Osteoblast (primary cell): Measurements from ENCODE around the gene RGS12. TPM values are rescaled to one million over a fixed set of nuclear protein-coding genes. Genes with fewer than 3 reads are reported as not detected.

Source experiments
- DNase-seq: peaks from one replicate; pipeline ENCODE4 v3.0.0; 2011; ENCODE audit warnings: low spot score, mixed read lengths; ENCODE audit not compliant: insufficient read length; ENCODE audit errors: missing footprints
- H2AFZ ChIP-seq: 2 replicates; pipeline ENCODE4 v1.6.0; 2011; ENCODE audit warnings: mild to moderate bottlenecking, low read length
- H3K27ac ChIP-seq: 2 replicates; pipeline ENCODE4 v1.5.1; 2011; ENCODE audit warnings: mild to moderate bottlenecking, low read depth, low read length, moderate library complexity
- H3K27me3 ChIP-seq: 2 replicates; pipeline ENCODE4 v1.6.0; 2012; ENCODE audit warnings: mild to moderate bottlenecking, control low read depth, inconsistent platforms, low read length, moderate library complexity; ENCODE audit not compliant: insufficient read depth
- H3K36me3 ChIP-seq: 2 replicates; pipeline ENCODE4 v1.5.1; 2011; ENCODE audit warnings: mild to moderate bottlenecking, low read length, control low read depth, moderate library complexity; ENCODE audit not compliant: insufficient read depth
- H3K4me1 ChIP-seq: 2 replicates; pipeline ENCODE4 v1.5.1; 2011; ENCODE audit warnings: mild to moderate bottlenecking, low read length, control low read depth, moderate library complexity; ENCODE audit not compliant: insufficient read depth
- H3K4me2 ChIP-seq: 2 replicates; pipeline ENCODE4 v1.6.0; 2011; ENCODE audit warnings: mild to moderate bottlenecking, low read length; ENCODE audit not compliant: insufficient read depth
- H3K4me3 ChIP-seq: fragments of 200-600 bp; sonication (generic); 3 replicates; pipeline ENCODE4 v1.5.1; 2012; ENCODE audit warnings: mild to moderate bottlenecking, low read length, inconsistent platforms; ENCODE audit not compliant: insufficient read depth
- H3K79me2 ChIP-seq: 2 replicates; pipeline ENCODE4 v1.6.0; 2012; ENCODE audit warnings: mild to moderate bottlenecking, low read length, control low read depth, inconsistent platforms; ENCODE audit not compliant: insufficient read depth
- H3K9me3 ChIP-seq: 2 replicates; pipeline ENCODE4 v1.5.1; 2011; ENCODE audit warnings: low read depth, low read length, control low read depth
- H4K20me1 ChIP-seq: 2 replicates; pipeline ENCODE4 v1.6.0; 2012; ENCODE audit warnings: mild to moderate bottlenecking, low read length, control low read depth; ENCODE audit not compliant: insufficient read depth
- CTCF ChIP-seq: IDR thresholded peaks from 2 replicates; pipeline ENCODE4 v1.5.1; 2011; ENCODE audit warnings: mild to moderate bottlenecking, low read depth, low read length, moderate library complexity; ENCODE audit errors: extremely low read depth
- total RNA-seq: library from RNA; depleted of rRNA; stranded (reverse); fragments of >200 nt; gene quantifications from 2 replicates; pipeline ENCODE4 v1.2.3, GENCODE V29; 2012

RGS12 gene
- total RNA-seq, 1 donor = 61.2 TPM

- TF ChIP-seq CTCF = no peak
- Histone ChIP-seq H3K79me2 (peaks cover 20% of the 10 kb centered on the region), H3K4me3 (no peak overlapping the region), H3K4me2 (no peak overlapping the region), H4K20me1 (peaks cover 21% of the 10 kb centered on the region), H3K27me3 (no peaks in the 10 kb centered on the region), H3K9me3 (no peaks in the 10 kb centered on the region), H3K27ac (no peak overlapping the region), H3K36me3 (no peaks in the 10 kb centered on the region), H2AFZ (no peak overlapping the region), H3K4me1 (no peaks in the 10 kb centered on the region)
- no peak for DNase-seq
These were observed 39.7 kb downstream of the RGS12 start for GRCh38 chr4:3332498-3332897.

GRCh38 chr4:3334316-3334715 is 41.5 kb downstream of the RGS12 start:
- no peak overlapping the region for H2AFZ ChIP-seq
- H3K4me1 ChIP-seq = no peaks in the 10 kb centered on the region
- no peak overlapping the region for H3K27ac ChIP-seq
- H3K9me3 ChIP-seq = no peaks in the 10 kb centered on the region
- TF ChIP-seq CTCF = no peak
- no peak for DNase-seq
- H3K79me2 ChIP-seq = peaks cover 14% of the 10 kb centered on the region
- peaks cover 13% of the 10 kb centered on the region for H4K20me1 ChIP-seq
- no peak overlapping the region for H3K4me2 ChIP-seq
- H3K27me3 ChIP-seq = no peaks in the 10 kb centered on the region
- no peak overlapping the region for H3K4me3 ChIP-seq
- no peaks in the 10 kb centered on the region for H3K36me3 ChIP-seq

- peaks cover 15% of the 10 kb centered on the region for H4K20me1 ChIP-seq
- H3K36me3 ChIP-seq = no peaks in the 10 kb centered on the region
- no peak for DNase-seq
- no peaks in the 10 kb centered on the region for H3K9me3 ChIP-seq
- H3K27ac ChIP-seq = no peak overlapping the region
- no peak overlapping the region for H3K4me3 ChIP-seq
- no peaks in the 10 kb centered on the region for H3K27me3 ChIP-seq
- no peak overlapping the region for H2AFZ ChIP-seq
- TF ChIP-seq CTCF = no peak
- no peak overlapping the region for H3K4me2 ChIP-seq
- H3K79me2 ChIP-seq = peaks cover 10% of the 10 kb centered on the region
- H3K4me1 ChIP-seq = no peaks in the 10 kb centered on the region
These were observed 42.6 kb downstream of the RGS12 start for GRCh38 chr4:3335385-3335784.

- H2AFZ ChIP-seq = no peak overlapping the region
- H3K4me1 ChIP-seq = no peaks in the 10 kb centered on the region
- H3K9me3 ChIP-seq = no peaks in the 10 kb centered on the region
- peaks cover 14% of the 10 kb centered on the region for H4K20me1 ChIP-seq
- TF ChIP-seq CTCF = no peak
- H3K4me3 ChIP-seq = no peak overlapping the region
- no peaks in the 10 kb centered on the region for H3K27me3 ChIP-seq
- no peak overlapping the region for H3K27ac ChIP-seq
- no peak overlapping the region for H3K4me2 ChIP-seq
- no peak for DNase-seq
- H3K79me2 ChIP-seq = peaks cover 10% of the 10 kb centered on the region
- H3K36me3 ChIP-seq = no peaks in the 10 kb centered on the region
These were observed 43.2 kb downstream of the RGS12 start for GRCh38 chr4:3335982-3336381.
